ENCODE data around the gene UBE2J2. TPM values are rescaled to one million over a fixed set of nuclear protein-coding genes. Genes with fewer than 3 reads are reported as not detected.

UBE2J2 gene
- total and polyA plus RNA-seq, 2 of the 13 experiments (the other 11 are each of a cell fraction or from before 2014, with no cell fraction given) = 25.4 to 29.4 TPM

- TF ChIP-seq HIC2 (CRISPR knock-in tag; IDR thresholded peaks at IDR 0.05; ENCODE audit: low read depth) = no peak
- peak; percentile 52 for TF ChIP-seq SP5 (CRISPR knock-in tag; IDR thresholded peaks at IDR 0.05; ENCODE audit: borderline replicate concordance, low read depth)
- TF ChIP-seq SNAPC5 (CRISPR knock-in tag; IDR thresholded peaks at IDR 0.05; ENCODE audit: borderline replicate concordance) = 0 out of 2 replicates have a peak, but pooled peaks have one; percentile 39
- TF ChIP-seq ZNF343 (CRISPR knock-in tag; IDR thresholded peaks at IDR 0.05) = no peak
- TF ChIP-seq ZNF224 (CRISPR knock-in tag; IDR thresholded peaks at IDR 0.05) = no peak
- TF ChIP-seq KLF12 (CRISPR knock-in tag; IDR thresholded peaks at IDR 0.05; ENCODE audit: borderline replicate concordance) = peak; percentile 47; the same call in 1 of the 2 replicates
- no peak for TF ChIP-seq DMTF1 (CRISPR knock-in tag; IDR thresholded peaks at IDR 0.05)
- TF ChIP-seq GZF1 (CRISPR knock-in tag; IDR thresholded peaks at IDR 0.05) = no peak
- TF ChIP-seq MZF1 (CRISPR knock-in tag; IDR thresholded peaks at IDR 0.05; ENCODE audit: borderline replicate concordance) = no peak
- 0 out of 2 replicates have a peak, but pooled peaks have one; percentile 41 for TF ChIP-seq ZNF317 (CRISPR knock-in tag; IDR thresholded peaks at IDR 0.05)
- no peak; the same call in 1 of the 2 replicates for TF ChIP-seq ZNF691 (CRISPR knock-in tag; IDR thresholded peaks at IDR 0.05; ENCODE audit: borderline replicate concordance, low read depth)
- no peak for TF ChIP-seq ZMYM2 (CRISPR knock-in tag; IDR thresholded peaks at IDR 0.05)
- no peak for TF ChIP-seq ZBTB40 (IDR thresholded peaks at IDR 0.05)
- TF ChIP-seq ZBTB40 (CRISPR knock-in tag; IDR thresholded peaks at IDR 0.05) = 0 out of 2 replicates have a peak, but pooled peaks have one; percentile 1
Measured at GRCh38 chr1:1273512-1274298, at the start of gene UBE2J2 (continued).

Data from HepG2 (cell line).